VCaP (cell line): Measurements from ENCODE around the gene ABHD12.
A peak's percentile ranks its signal among the peaks of the same experiment; 100 is the strongest.
"Not testable (repeated sequence)": the region's sequence is repeated elsewhere in the genome, so short reads cannot be mapped to it uniquely, and the experiment has no call there.

ENCODE experiments used
- H3K27ac ChIP-seq: fragments of 450-650 bp; 2 replicates; pipeline ENCODE4 v1.5.1; 2017
- TF ChIP-seq, protein P1 (sequence below): fragments of 450-650 bp; conservative IDR thresholded peaks from 2 replicates; pipeline ENCODE4 v1.5.1; 2017; ENCODE audit warnings: mild to moderate bottlenecking, moderate library complexity

Gene ABHD12

DNA sequence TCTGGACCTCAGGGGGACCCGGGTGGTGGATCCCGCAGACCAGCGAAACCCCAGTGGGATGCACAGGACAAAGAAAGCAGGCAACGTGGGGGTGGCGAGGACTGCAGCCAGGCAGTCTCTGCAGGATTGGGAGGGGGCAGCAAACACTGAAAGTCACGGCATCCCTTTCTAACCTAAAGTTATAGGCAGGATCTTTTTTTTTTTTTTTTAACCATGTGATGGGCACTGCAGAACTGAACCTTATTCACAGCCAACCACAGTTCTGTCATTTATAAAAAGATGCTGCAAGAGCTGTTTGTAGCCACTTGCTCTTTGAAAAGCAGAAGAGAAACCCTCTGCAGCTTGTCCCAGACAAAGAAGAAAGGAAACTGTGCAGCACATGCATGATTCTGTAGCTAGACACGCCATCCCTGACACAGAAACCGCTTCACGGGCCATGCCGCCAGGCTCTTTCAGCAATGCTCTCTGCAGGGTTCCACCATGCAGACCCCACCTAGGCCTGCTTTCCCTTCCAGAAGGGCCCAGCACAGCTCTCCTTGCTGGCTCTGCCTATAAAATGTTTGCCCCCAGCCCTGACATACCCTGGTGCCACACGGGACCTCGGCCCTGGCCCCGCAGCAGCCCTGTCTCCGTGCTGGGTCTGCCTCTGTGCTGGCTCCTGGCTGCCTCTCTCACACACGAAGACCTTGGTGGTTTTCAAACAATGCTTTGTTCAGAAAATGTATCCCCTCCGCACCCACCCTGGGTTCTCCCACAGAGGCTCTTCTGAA lies 72.0 kb downstream of the ABHD12 start:
- 0 out of 2 replicates have a peak overlapping the region, but pooled peaks have one; percentile 9 for H3K27ac ChIP-seq
- TF ChIP-seq, protein P1, sequence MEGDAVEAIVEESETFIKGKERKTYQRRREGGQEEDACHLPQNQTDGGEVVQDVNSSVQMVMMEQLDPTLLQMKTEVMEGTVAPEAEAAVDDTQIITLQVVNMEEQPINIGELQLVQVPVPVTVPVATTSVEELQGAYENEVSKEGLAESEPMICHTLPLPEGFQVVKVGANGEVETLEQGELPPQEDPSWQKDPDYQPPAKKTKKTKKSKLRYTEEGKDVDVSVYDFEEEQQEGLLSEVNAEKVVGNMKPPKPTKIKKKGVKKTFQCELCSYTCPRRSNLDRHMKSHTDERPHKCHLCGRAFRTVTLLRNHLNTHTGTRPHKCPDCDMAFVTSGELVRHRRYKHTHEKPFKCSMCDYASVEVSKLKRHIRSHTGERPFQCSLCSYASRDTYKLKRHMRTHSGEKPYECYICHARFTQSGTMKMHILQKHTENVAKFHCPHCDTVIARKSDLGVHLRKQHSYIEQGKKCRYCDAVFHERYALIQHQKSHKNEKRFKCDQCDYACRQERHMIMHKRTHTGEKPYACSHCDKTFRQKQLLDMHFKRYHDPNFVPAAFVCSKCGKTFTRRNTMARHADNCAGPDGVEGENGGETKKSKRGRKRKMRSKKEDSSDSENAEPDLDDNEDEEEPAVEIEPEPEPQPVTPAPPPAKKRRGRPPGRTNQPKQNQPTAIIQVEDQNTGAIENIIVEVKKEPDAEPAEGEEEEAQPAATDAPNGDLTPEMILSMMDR = no peak

DNA sequence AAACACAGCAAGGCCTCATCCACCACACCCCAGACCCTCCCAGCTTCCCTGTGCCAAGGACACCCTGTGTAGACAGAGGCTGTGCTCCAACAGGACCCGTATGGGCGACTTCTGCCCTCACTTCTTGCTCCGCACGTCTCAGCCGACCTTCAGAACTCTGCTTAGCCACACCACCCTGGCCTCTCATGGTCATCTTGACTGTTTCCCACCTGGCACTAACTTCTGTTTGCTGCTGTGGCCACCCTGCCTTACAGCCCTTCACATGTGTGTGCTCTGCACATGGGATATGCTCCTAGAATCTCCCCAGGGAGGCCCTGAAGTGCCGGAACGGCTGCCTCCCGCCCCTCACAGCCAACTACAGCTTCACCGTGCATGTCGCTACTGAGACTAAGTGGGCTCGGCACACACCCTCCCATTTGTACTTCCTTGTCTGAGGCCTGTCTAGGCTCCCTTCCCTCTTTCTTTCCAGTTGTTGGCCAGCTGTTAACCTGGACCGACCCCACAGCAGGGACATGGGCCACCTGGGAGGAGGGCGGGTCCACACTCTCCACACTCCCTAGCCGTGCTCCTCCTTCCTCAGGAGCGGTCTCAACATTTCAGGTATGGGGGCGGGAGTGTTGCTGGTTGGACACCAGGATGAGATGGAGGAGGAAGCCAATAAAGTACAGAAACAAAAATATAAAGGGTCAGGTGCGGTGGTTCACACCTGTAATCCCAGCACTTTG lies 73.1 kb downstream of the ABHD12 start:
- TF ChIP-seq, protein P1 = no peak
- no peak overlapping the region for H3K27ac ChIP-seq

DNA sequence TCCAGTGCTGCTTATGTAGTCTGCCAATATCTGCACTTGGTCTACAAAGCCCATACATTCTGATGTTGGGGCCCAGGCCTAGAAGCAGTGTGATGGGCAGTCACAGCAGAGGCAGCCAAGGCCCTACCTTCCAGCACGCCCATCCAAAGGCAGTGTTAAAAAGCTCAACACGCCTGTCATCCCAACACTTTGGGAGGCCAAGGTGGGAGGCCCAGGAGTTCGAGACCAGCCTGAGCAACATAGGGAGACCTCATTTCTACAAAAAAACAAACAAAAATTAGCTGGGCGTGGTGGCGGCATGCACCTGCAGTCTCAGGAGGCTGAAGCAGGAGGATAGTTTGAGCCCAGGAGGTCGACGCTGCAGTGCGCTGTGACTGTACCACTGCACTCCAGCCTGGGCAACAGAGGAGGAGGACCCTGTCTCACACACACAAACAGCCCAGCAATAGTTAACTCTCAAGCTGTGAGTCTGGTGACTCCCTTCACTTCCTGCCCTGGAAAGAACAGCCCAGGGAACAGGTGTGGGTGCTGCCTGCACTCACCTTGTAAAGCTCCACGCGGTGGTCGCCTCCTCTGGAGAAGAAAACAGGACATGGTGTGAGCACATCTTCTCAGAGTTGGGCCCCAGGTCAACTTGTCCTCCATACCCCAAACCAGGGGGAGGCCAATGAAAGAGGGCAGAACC lies 74.0 kb downstream of the ABHD12 start:
- no peak overlapping the region for H3K27ac ChIP-seq
- TF ChIP-seq, protein P1 = no peak

DNA sequence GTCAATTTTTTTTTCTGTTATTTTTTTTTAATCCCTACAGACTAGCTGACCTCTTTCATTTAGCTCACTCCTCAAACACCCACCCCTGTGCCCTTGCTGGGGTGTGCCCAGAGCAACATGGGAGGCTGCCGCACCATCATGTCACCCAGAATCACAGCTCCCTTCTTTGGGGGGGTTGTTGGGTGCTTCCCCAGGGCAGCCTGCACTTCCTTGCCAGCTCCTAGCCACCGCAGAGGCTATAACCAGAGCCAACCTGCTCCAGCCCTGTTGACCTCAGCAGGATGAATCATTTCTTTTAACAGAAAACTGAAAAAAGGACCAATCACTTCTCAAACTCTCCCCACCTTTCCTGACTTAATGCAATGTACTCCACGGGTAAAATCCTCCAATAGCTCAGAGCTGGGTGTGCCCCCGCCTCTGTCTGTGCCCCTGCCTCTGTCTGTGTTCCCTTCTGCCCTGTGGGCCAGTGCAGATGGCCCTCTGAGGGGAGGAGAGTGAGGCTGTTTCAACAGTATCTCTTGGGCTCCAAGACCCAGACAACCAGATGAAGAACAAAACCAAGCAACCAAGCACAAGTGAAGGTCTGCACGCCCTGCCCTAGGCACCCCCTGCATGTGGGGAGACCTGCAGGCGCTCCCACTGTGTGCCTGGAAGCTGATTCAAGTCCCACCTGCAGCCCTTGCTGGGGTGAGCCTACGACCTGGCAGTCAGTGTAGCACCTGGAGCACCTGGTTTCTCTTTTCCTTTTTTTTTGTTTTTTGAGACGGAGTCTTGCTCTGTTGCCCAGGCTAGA lies 75.0 kb downstream of the ABHD12 start:
- TF ChIP-seq, protein P1 = 0 out of 2 replicates have a peak, but pooled peaks have one; percentile 2
- 0 out of 2 replicates have a peak overlapping the region, but pooled peaks have one; percentile 8 for H3K27ac ChIP-seq

DNA sequence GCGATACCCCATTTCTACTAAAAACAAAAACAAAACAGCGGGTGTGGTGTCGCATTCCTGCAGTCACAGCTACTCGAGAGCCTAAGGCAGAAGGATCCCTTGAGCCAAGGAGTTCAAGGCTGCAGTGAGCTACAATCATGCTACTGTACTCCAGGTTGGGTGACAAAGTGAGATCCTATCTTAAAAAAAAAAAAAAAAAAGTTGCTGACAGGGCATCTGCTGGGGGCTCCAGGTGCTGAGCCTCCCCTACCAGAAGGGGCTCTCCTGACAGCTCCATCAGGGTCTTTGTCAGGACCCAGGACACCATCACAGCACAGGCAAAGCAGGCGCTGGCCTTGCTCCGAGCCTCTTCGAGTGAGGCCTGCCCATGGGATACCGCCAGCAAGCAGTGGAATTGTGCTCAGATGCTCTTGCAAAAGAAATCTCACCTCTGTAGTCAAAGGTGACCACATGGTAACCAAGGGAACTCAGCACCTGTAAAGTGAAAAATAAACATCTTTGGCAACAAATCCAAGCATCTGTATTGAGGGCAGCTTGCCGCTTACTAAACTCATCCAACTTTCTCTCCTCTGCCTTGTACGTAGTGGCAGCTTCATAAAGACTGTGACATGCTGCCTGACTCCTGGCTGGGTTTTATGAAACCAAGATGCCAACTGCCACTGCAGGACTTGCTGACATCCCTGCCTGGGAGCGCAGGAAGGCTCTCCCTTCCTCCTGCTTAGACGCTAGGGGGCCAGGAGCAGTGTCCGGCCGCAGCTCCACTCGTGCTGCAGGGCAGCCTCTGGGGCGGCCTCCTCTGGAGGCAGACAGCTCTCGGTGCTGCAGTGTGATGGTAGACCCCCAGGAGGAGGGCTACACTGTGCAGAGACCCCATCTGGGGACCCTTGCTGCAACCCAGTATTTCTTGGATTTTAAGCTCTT lies 75.9 kb downstream of the ABHD12 start:
- H3K27ac ChIP-seq = 0 out of 2 replicates have a peak overlapping the region, but pooled peaks have one; percentile 8

DNA sequence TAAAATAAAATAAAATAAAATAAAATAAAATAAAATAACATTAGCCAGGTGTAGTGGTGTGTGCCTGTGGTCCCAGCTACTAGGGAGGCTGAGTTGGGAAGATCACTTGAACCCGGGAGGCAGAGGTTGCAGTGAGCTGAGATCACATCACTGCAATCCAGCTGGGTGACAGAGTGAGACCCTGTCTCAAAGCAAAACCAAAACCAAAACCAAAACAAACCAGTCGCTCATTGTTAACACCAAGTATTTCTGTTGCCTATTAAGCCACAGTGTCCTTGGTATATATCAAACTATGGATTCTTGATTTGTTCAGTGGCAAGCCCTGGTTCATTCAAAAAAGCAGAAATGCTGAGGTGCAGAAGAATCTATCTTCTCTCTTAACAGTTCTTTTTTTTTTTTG lies 77.0 kb downstream of the ABHD12 start:
- H3K27ac ChIP-seq = no peak overlapping the region
- TF ChIP-seq, protein P1 = no peak

More for the DNA sequence above, 75.9 kb downstream of the ABHD12 start:
- TF ChIP-seq, protein P1 = 0 out of 2 replicates have a peak, but pooled peaks have one; percentile 23

DNA sequence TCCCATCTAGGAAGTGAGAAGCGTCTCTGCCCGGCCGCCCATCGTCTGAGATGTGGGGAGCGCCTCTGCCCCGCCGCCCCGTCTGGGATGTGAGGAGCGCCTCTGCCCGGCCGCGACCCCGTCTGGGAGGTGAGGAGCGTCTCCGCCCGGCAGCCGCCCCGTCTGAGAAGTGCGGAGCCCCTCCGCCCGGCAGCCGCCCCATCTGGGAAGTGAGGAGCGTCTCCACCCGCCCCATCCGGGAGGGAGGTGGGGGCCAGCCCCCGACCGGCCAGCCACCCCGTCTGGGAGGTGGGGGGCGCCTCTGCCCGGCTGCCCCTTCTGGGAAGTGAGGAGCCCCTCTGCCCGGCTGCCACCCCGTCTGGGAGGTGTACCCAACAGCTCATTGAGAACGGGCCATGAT lies 77.9 kb downstream of the ABHD12 start:
- H3K27ac ChIP-seq = not testable (repeated sequence)
